Left forelimb (tissue), 1 donor: ENCODE measurements around the gene KIFAP3.

ENCODE experiments used
- DNase-seq: peaks from one replicate; pipeline ENCODE4 v3.0.0-alpha.2; 2018; ENCODE audit warnings: low spot score

KIFAP3 gene

DNA sequence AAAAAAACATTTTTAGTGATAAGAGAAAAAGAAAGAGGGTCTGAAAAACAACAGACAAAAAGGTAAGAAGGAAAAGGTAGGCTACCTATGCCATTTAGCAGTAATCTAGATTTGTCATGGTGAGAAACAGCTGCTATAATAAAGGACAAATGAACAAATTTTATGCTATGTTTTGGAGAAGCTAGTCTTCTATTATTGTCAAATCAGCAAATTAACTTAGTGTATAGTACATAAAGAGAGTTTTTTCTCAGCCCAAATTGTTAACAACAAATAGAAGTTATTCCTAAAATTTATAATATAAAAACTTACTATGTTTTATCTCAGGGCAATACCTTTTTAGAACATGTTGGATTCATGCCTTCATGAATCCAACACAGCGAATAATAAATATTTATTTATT lies 88.7 kb downstream of the KIFAP3 start:
- no peak for DNase-seq

DNA sequence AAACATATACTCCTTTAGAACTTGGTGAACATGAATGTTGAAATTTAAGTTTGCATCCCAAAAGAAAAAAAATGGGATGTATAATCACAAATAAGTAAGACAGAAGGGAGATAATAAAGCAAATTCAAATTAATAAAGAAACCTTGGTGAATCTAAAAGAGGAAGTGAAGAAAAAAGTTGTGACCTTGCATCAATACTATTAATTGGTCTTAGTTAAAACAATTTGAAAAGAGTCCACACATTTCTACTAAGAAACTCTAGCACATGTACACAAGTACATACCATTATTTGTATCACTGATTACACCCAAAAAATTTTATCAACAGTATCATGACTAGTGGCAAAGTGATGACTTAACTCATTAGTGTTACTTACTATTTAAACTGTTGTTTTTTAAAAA lies 100.4 kb downstream of the KIFAP3 start:
- no peak for DNase-seq

DNA sequence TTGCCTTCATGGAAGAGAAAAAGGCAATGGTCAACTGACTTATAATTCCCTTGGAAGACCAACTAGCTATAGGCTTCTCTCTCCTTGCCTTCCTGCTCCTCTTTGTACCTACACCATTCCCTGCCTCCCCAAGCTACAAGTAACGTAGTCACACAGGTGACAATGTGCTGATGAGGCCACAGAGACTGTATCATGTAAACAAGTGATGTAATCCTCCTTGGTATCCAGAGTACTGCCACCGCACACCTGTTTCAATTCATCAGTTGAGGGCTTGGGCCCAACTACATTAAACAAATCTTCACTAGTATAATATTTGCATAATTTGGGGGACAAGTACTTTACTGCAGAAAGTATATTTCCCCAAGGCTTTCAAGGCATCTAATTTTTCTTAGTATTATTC lies 104.4 kb downstream of the KIFAP3 start:
- DNase-seq, result no peak

DNA sequence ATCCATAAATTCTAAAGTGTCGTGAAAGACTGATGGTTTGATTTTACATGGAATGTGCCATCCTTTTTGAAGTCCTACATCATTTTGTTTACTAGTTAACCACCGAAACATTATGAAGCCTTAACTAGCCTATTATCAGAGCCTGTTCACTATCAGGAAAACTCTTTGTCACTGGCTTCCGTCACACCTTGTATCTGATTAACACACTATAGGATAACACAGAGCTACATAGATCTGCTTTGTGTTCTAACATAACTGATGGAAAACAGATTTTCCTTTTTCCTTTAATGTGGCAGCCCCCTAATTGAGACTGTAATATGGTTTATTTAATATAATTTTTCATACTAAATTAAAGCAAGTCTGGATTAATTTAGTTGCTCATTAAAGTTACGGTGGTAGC lies 106.3 kb downstream of the KIFAP3 start:
- DNase-seq, result no peak

DNA sequence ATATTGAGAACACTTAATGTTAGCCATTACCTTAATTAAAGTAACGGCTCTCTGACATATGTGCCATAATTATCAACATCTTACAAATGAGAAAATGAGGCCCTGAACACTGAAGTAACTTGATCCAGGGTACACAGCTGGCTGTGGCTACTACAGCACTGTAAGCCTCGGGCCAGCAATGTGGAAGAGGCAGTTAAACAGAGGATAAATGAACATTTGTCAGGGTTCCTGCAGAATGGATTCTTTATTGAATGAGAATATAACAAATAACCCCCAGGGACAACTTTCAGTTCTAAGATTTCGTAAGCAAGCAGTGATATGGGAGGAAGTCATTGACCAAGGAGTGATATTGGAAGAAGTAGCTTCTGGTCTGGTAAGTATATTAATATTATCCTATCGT lies 110.3 kb downstream of the KIFAP3 start:
- DNase-seq, result no peak

DNA sequence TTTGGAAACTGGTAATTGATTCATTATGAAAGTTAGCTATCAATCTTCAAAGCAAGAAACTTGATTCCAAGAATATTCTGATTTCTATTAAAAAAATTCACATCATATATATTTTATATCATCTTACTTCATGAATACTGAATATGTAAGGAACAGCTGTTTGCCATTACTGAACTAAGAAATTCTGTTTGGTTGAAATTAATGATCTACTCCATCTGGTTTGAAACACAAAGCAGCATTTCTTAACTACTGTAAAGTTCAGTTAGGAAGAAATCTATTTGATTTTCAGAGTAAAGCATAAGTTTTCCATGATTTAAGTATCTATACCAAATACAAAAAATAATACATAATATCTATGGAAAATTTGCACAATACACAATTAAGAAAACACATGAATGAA lies 114.8 kb downstream of the KIFAP3 start:
- no peak for DNase-seq

DNA sequence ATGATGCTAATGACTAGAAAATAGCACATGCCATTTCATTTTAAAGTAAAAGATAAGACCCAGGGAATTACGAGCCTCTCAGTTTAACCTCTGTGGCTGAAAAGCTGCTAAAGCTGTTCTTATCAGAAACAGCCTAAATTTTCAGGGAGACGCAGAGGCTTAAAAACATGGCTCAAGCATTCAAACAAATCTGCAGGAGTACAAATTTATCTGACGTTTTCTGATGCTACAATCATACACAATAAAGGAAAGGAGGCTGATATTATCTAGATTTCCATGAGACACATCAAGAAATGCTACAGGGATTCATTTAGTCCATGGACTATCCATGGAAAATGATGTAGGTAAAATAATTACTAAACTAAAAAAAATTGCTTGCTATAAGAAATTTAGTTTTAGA lies 115.5 kb downstream of the KIFAP3 start:
- DNase-seq, result no peak

DNA sequence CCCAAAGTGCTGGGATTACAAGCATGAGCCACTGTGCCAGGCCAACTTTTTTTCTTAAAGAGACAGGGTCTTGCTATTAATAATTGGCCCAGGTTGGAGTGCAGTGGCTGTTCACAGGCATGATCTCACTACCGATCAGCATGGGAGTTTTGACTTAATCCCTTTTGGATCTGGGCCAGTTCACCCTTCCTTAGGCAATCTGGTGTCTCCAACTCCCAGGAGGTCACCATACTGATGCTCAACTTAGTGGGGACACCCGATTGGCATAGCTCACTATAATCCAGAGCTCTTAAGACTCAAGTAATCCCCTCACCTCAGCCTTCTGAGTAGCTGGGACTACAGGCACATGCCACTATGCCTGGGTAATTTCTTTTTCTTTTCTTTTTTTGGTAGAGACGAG lies 116.6 kb downstream of the KIFAP3 start:
- DNase-seq, result no peak

DNA sequence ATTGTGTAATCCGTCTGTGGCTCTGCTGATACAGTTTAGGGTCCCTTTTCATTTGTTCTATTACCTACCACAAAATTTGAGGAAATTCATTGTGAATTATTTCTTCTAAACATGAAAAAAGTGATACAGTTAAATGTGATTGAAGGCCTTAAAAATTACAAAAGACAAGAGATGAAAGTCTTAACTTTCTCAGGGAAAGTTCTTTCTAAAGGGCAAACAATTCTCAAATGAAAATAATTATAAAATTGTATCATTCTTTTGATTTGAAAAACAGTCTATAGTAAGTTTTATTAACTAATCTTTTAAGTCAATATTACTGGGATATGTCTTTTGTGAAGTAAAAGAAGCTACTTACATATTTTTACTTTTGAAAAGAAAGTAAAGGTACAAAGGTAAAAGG lies 123.4 kb downstream of the KIFAP3 start:
- no peak for DNase-seq

DNA sequence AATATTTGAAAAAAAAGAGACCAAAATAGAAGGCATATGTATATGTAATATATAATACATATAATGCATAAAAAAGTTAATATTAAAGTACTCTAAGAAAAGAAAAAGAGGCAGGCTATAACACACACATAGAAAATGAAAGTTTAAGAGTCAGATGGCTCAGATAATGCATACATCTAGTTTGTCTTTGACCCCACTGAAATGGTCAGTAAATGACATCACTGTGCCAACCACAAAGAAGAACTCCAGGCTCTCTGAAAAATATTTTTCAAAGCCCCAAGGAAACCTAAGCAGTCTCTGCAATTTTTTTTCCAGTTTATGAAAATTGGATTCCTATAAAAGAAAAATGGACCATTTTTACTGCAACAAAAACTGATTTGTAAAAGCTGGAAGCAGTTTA lies 125.4 kb downstream of the KIFAP3 start:
- DNase-seq, result no peak

DNA sequence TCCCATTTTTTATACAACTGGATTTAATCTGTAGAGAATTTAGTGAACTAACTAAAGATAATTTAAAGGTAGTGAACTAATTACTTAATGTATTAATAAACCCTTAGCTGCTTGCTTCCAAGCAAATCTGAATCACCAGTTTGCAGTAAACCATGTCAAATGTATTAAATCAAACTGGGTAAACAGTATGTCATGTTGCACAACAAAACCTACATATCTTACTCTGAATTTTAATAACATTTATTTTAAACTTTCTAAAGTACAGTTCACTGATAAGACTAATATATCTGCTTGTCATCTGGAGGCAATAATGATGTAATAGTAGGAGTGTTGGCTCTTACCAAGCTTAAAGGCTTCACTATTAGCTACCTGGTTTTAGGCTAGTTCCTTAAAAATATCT lies 128.3 kb downstream of the KIFAP3 start:
- DNase-seq, result no peak

DNA sequence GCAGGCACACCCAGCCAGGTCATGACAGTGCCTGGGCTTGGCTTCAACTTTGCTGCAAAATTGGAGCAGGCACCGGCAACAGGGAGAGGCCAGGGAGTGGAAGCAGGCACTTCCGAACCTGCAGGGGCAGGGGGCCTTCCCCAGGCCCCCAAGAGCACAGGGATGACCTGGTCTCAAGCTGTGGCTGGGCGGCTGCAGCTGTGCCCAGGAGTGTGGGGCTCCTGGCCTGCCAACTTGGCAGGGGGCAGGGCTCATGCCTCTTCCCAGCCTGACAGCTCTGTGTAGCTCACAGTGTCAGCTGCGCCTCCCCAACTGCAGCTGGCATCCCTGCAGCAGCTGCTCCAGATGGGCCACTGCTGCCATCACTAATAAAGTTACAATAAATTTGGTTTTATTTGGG lies 129.3 kb downstream of the KIFAP3 start:
- no peak for DNase-seq

DNA sequence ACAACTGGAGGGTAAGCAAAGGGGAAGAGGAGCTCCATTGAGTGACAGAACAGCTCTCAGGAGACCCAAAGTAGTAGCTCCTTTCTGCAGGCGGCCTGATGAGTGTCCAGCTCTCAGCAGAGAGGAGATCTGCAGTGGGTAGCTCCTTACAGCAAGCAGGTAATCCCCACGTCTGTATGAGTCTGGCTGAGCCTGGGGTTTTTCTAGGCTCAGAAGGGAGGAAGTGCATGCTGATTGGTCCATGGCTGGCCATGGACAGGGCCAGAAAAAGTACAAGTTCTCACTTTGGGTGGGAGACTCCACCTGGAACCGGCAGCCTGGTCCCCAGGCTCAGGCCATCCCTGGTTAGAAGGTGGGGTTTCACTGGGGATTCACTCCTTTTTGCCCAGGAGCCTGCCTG lies 129.9 kb downstream of the KIFAP3 start:
- no peak for DNase-seq

DNA sequence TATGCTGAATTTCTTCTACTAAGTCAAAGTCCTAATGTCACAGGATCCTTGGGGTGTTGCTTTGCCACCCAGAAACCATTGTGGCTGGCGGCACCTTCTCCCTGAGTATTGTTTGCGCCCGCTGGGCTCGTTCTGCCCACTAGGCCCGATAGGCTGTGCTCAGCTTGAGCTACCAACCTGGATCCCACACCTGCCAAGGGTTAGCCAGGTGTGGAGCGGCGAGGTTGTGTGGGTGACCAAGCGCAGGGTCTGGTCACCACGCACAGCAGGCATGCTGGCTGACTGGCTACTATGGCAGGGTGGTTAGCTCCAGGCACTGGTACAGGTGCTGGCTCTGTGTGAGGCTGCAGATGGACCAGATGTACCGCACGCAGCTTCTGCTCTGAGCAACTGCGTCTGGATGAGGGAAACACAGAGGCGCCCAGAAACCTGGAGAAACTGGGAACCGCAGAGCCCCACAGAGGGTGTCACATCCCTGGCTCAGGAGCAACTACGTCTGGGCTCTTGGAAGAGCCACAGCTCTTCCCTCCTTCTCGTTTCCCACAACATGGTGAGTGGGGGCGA lies 130.4 kb downstream of the KIFAP3 start:
- no peak for DNase-seq

DNA sequence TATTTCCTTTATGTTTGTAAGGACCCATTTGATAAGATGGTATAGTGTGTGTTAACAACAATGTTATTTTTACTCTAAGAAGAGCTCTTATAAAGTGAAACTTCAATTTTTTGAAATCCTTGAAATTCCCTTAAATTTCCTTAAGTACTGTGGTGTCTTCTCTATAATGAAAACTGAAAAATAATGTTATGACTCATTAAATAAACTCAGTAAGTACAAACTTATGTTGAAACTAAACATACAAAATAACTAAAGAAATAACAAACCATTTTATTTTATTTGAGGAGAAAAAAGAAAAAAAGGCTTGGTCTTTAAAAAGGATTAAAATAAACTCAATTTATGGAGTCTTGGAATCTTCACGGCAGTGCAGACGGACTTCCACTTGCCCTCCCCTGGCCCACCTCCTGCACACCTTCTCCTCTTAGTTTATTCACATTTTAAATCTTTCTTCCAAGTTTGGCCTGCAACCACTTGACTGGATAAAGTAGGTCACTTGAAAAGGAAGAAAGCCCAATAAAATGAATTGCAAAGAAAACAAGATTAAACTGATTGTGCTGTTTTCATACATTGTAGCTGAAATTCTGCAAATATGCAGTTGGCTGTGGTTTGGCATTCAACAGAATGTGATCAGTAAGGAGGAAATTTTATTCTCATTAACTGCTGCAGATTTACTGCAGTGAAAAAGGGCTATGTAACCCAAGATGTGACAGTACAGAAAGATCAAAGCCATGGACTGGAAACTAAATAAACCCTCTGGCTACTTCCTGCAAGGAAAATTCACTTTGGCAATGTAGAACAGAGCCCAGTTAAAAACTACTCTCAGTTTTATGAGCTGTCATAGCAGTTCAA lies 132.3 kb downstream of the KIFAP3 start:
- DNase-seq, result no peak

DNA sequence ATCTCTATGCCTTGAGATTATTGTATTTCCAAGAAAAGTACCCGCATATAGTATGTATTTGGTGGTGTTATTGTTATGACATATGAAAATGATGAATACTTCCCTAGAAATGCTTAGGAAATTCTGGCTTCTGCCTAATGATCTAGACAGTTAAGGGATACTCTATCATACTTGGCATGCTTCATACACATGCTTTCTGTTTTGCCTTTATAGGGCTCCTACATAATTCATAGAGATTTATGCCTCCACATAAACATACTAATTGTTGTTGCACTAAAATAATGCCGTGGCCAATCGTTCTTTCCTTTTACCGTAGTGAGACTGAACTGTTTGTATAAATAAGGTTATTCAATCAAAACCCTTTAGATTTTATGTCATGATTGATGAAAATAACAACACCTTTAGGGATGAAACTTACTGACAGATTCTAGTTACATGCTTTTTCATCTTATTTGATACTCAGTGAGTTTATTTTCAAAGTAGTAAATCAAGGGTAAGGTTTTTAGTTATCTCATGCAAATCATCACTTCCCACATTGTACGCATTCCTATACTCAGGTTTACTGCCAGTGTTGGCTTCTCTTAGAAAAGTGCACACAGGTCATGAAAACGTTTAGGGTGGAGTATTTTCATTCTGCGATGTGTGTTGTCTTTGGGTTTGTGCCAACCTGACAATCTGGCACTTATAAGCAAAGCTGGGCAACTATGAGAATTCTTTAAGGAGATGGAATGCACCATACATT lies 140.3 kb downstream of the KIFAP3 start:
- DNase-seq, result no peak

DNA sequence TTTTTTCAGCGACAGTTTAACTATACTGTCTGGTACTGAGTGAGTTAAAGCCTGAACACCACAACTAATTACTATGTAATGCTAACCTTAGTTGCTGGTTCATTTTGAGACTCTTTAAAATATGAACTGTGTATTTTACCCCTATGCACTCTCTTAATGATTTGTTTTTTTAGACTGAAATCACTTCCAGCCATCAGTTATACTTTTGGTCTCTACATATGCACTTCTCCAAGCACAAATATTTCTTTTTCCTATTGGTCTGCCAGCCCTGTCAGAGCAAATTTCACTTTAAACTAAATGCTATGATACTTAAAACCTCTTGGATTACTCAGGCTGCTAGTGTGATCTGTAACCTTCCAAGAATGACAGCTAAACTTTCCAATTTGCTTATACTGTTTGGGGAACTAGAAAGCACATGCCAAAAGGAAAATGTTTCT lies 142.7 kb downstream of the KIFAP3 start:
- DNase-seq, result no peak

DNA sequence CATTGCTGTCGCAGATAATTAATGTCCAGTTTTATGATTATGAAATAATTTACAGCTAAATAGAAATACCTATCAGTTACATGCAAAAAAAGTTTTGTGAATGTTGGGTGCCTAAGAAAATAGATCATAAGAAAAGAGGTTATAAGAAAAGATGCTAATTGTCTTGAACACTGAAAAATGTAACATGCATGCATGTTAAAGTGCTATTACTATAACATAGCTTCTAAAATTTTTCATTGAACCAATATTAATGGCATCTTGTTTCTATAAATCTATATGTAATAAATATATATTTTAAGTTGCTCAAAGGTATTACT lies 145.3 kb downstream of the KIFAP3 start:
- DNase-seq, result no peak

DNA sequence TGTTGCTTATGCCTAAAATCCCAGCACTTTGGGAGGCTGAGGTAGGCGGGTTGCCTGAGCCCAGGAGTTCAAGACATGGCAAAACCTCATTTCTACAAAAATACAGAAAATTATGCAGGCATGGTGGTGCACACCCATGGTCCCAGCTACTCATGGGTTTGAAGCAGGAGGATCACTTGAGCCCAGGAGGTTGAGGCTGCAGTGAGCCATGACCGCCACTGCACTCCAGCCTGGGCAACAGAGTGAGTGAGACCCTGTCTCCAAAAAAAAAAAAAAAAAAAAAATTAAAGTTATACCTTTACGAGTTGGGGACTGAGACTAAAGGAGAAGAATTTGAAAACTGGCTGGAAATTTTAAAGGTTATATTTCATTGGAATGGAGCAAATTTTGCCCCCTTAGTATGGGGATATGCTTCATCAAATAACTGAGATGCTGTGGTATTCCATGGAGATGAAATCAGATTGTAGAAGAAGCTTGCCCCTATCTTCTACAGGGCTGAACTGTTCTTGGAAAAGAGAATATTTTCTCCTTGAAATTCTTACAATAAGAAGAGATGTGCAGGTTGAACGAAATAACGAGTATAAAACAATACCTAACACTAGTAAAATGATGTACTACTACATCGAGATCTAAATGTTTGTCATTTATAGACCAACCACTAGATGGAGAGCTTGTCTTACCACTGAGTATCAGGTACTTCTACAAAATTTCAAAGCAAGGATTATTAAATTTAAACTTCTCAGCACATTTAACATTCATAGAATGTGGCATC lies 145.9 kb downstream of the KIFAP3 start:
- DNase-seq, result no peak

DNA sequence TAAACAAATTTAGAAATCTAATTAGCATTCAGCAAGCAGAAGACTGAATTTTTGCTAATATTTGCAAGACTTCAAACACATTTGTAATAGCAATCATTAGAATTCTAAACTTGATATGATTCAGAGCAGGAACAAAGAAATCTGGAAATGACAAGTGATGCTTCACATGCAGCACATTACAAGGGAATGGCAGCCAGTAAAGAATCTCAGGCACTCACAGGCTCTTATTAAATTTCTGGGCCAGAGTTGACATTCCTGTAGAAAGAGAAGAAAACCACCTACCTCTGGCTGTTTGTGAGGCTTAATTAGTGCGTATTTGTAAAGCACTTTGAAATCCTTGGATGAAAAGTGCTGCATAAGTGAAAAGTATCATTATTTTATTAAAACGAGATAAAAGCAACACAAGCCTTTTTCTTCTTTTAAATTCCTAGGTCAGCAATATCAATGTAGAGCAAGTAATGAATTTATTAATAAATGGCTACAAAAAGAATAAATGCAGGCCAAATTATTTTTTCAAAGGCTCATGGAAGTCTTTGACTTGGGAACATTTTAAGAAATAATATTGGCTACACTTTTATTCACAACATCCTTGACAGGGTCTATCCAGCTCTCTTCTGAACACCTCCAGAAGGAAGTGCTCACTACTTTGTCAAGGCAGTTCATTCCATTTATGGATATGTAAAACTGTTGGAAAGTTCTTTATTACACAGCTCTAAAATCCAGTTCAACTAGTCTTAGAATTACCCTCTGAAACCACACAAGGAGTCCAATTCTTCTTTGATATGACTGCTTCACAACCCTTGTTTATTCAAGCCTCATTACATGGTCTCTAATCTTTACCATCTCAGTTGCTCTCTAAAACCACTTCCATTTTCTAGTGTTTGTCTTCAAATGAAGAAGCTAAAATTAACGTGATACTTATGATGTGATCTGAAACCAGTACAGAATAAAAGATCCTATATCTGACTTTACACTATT lies 148.7 kb downstream of the KIFAP3 start:
- no peak for DNase-seq

DNA sequence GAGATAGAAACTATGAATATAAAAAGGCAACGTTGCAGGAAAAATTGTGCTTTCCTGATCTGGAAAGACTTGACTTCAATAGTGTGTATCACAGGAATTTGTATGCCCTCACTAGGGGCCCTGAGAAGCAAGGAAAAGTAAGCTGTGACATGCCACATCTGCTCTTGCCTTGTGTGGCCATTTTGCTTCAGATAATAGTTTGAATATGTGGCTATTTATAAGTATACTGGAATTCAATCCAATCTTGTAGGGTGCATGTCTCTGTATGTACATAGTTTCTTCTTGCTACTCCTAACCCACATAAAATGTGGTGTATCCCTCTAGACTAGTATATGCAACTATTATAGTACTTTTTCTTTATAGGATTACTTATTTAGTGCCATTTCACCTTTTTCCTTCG lies 149.7 kb downstream of the KIFAP3 start:
- no peak for DNase-seq
